Glutamatergic neuron (in vitro differentiated cells): Measurements from ENCODE around the gene BABAM2. TPM values are rescaled to one million over a fixed set of nuclear protein-coding genes. Genes with fewer than 3 reads are reported as not detected.

Experiments used
- DNase-seq: peaks from one replicate; pipeline ENCODE4 v3.0.0; 2022
- H3K27ac Mint-ChIP-seq: one replicate; pipeline ENCODE4 v1.8.0; 2020; ENCODE audit warnings: mild to moderate bottlenecking, mixed read lengths, inconsistent platforms; ENCODE audit not compliant: unreplicated experiment
- H3K27me3 Mint-ChIP-seq: one replicate; pipeline ENCODE4 v1.8.0; 2020; ENCODE audit warnings: mild to moderate bottlenecking, moderate library complexity, mixed read lengths, inconsistent platforms; ENCODE audit not compliant: unreplicated experiment
- H3K36me3 Mint-ChIP-seq: one replicate; pipeline ENCODE4 v1.8.0; 2020; ENCODE audit warnings: mild to moderate bottlenecking, mixed read lengths, inconsistent platforms; ENCODE audit not compliant: unreplicated experiment
- H3K4me1 Mint-ChIP-seq: one replicate; pipeline ENCODE4 v1.8.0; 2020; ENCODE audit warnings: mild to moderate bottlenecking, low read depth, mixed read lengths, inconsistent platforms; ENCODE audit not compliant: unreplicated experiment
- H3K4me3 Mint-ChIP-seq: one replicate; pipeline ENCODE4 v1.8.0; 2020; ENCODE audit warnings: mild to moderate bottlenecking, mixed read lengths, inconsistent platforms; ENCODE audit not compliant: unreplicated experiment
- H3K9me3 Mint-ChIP-seq: one replicate; pipeline ENCODE4 v1.8.0; 2020; ENCODE audit warnings: mild to moderate bottlenecking, moderate library complexity, mixed read lengths, inconsistent platforms; ENCODE audit not compliant: unreplicated experiment
- total RNA-seq: library from RNA; stranded (reverse); fragmentation: NEBNext Ultra II Directional; extraction: Animal tissue kit (Norgen Biotek cat#: 25700); gene quantifications from one replicate; pipeline ENCODE4 v1.2.1, GENCODE V29; 2021; ENCODE audit not compliant: unreplicated experiment
- TF ChIP-seq, protein P1 (sequence below): fragments of 200-600 bp; sonication (generic); IDR thresholded peaks from one replicate; pipeline ENCODE4 v1.5.0; 2021; ENCODE audit not compliant: partially characterized antibody, unreplicated experiment

Gene BABAM2
- total RNA-seq, 1 donor from 2014 or later, result 29.9 TPM

GRCh38 chr2:28263690-28264089 is 373.2 kb downstream of the BABAM2 start:
- H3K27me3 Mint-ChIP-seq, result peaks cover 1% of the 10 kb centered on the region
- H3K9me3 Mint-ChIP-seq, result no peaks in the 10 kb centered on the region
- TF ChIP-seq, protein P1, sequence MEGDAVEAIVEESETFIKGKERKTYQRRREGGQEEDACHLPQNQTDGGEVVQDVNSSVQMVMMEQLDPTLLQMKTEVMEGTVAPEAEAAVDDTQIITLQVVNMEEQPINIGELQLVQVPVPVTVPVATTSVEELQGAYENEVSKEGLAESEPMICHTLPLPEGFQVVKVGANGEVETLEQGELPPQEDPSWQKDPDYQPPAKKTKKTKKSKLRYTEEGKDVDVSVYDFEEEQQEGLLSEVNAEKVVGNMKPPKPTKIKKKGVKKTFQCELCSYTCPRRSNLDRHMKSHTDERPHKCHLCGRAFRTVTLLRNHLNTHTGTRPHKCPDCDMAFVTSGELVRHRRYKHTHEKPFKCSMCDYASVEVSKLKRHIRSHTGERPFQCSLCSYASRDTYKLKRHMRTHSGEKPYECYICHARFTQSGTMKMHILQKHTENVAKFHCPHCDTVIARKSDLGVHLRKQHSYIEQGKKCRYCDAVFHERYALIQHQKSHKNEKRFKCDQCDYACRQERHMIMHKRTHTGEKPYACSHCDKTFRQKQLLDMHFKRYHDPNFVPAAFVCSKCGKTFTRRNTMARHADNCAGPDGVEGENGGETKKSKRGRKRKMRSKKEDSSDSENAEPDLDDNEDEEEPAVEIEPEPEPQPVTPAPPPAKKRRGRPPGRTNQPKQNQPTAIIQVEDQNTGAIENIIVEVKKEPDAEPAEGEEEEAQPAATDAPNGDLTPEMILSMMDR, result no peak
- H3K4me1 Mint-ChIP-seq, result no peaks in the 10 kb centered on the region
- no peak for DNase-seq
- H3K27ac Mint-ChIP-seq, result no peak overlapping the region
- peaks cover 3% of the 10 kb centered on the region for H3K36me3 Mint-ChIP-seq
- no peak overlapping the region for H3K4me3 Mint-ChIP-seq

DNA sequence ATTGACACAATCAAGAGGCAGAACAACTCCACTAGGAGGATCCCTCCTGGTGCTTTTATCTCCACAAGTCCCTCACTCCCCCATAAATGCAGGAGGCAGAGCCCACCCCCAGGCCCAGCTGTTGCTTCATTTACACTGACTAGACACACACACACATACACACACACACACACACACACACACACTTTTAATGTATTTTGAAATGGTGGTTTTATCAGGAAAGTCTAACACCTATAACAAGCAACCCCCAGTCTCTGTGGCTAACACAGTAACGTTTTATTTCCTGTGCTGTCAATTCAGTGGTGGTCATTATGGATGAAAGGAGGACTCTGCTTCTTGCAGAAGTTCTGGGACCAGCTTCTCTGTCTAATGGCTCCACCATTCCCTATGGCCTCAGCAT is 376.8 kb downstream of the BABAM2 start:
- Mint-ChIP-seq H3K27ac (no peak overlapping the region), H3K27me3 (peaks cover 2% of the 10 kb centered on the region), H3K9me3 (no peaks in the 10 kb centered on the region), H3K36me3 (no peaks in the 10 kb centered on the region), H3K4me3 (no peak overlapping the region), H3K4me1 (peaks cover 5% of the 10 kb centered on the region)
- TF ChIP-seq, protein P1, result no peak
- no peak for DNase-seq

DNA sequence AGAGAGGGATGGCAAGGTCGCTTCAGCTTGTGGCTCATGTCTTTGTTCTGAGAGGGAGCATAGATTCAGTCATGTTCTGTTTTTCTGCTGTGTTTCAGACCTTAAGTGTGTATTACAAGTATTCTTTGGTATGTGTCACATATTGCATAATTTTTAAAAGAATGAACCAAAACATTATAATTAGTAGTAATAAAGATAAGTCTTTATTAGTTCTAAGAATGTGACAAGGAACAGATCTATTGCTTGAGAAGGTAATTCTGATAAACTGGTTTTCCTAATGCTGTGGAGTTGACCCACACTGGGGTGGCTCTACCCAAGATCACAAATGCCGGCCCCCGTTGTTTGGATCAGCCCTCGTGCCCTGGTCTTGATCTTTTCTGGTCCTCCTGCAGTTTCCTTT is 377.9 kb downstream of the BABAM2 start:
- H3K4me3 Mint-ChIP-seq, result no peak overlapping the region
- H3K36me3 Mint-ChIP-seq, result no peaks in the 10 kb centered on the region
- peaks cover 2% of the 10 kb centered on the region for H3K27me3 Mint-ChIP-seq
- no peak for DNase-seq
- H3K4me1 Mint-ChIP-seq, result peaks cover 5% of the 10 kb centered on the region
- TF ChIP-seq, protein P1, result no peak
- H3K27ac Mint-ChIP-seq, result no peak overlapping the region
- no peaks in the 10 kb centered on the region for H3K9me3 Mint-ChIP-seq

DNA sequence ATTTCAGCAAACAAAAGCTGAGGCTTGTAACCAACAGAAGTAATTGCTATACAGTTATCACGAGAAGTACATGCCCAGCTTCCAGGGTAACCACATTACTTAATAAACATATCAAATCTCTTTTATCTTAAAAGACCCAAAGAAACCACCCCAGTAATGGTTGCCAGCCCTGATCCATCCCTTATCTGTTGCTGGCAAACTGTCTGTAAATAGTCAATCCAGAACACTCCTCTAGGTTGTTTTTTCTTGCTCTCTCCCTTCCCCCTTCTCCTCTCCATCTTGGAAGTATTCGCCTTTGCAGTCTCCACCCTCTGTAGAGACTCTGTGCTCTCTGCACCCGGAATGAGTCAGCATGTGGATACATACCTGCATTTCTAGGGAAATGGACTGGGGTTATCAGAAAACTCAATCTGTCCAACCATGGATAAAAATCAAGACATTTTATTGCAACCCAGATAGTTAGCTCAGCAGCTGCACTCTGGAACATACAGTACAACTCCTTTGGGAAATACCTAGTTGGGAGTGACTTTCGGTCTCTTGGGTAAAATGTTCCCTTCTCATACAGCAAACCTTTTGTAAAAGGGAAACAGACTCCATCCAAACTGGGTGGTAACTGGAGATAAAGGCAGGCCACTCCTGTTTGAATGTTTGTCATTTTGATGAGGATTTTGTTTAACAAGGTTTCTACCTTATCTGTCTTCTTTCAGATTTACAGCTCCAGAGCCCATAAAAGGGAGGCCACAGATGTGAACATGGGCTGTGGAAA is 378.7 kb downstream of the BABAM2 start:
- Mint-ChIP-seq H3K27ac (no peak overlapping the region), H3K4me1 (peaks cover 5% of the 10 kb centered on the region), H3K27me3 (peaks cover 2% of the 10 kb centered on the region), H3K36me3 (no peaks in the 10 kb centered on the region), H3K9me3 (no peaks in the 10 kb centered on the region), H3K4me3 (no peak overlapping the region)
- DNase-seq, result no peak
- TF ChIP-seq, protein P1, result no peak

DNA sequence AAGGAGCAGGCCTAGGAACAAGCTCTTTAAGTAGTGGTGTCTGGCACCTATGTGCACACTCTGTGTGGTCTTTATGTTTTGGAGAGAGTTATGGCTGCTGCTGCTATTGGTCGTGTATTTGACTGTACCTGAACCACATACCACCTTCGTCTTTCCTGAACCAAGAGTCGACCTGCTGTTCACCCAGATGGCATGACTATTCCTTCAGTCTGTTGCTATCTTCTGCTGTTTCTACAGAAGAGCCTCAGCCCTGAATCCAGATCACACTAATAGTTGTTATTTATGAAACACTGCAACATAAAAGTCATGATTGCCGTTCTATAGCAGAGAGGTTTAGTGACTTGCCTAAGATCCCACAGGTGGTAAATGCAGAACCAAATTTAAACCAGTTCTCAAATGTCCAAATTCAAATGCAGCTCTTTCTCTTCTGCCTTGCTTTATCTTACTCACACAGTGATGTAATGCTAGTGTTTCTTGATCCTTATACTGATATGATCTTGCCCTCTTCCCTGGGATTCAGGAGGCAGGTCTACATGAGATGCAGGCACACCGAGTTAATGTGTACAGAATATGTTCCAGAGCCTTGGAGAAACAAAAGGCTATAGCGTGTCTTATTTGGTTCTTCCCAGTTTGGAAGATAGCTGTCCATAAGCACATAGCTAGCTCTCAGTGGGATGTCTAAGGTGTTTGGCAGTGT is 380.1 kb downstream of the BABAM2 start:
- Mint-ChIP-seq H3K9me3 (no peaks in the 10 kb centered on the region), H3K4me3 (no peak overlapping the region), H3K27ac (no peak overlapping the region), H3K27me3 (peaks cover 2% of the 10 kb centered on the region), H3K4me1 (peaks cover 5% of the 10 kb centered on the region), H3K36me3 (no peaks in the 10 kb centered on the region)
- TF ChIP-seq, protein P1, result no peak
- no peak for DNase-seq
